ENCODE data around the gene OSTN. TPM values are rescaled to one million over a fixed set of nuclear protein-coding genes. Genes with fewer than 3 reads are reported as not detected.

The OSTN gene
- total and polyA plus RNA-seq, 2 of the 13 experiments (the other 11 are each of a cell fraction or from before 2014, with no cell fraction given): not detected

- FAIRE-seq (no peak), ATAC-seq (no peak), DNase-seq (ENCODE audit: low spot score) (no peak)
- H3K79me2 ChIP-seq (ENCODE audit: insufficient read depth, low read length): no peaks in the 10 kb centered on the region
- no TSS peak for BruUV-seq (replicated peaks)
- H3K36me3 ChIP-seq (replicated peaks in 1 of 2; ENCODE audit: control insufficient read depth in 1 of 2, insufficient read depth in 2 of 2, low read length in 2 of 2): no peaks in the 10 kb centered on the region
- CTCF ChIA-PET (ENCODE audit: low intra/inter-chr PET ratio, low total read pairs): no interaction called here
- H3K9me3 ChIP-seq (ENCODE audit: low read length): no peaks in the 10 kb centered on the region
- no peak overlapping the region for H3K4me2 ChIP-seq (ENCODE audit: low read depth, low read length)
- no peak overlapping the region for H2AFZ ChIP-seq (ENCODE audit: low read length)
- H3K4me3 ChIP-seq (replicated peaks in 1 of 3; ENCODE audit: insufficient read depth in 1 of 3, low read depth in 2 of 3, low read length in 3 of 3): no peak overlapping the region
- in situ Hi-C loops (cut with HindIII; ENCODE audit: extremely low pct_ligation_motif_present, low pct_unique_long_range_greater_than_20kb): no loop called here
- intact Hi-C loops (cut with micrococcal nuclease; ENCODE audit: unreplicated experiment): no loop called here
- no peaks in the 10 kb centered on the region for H3K4me1 ChIP-seq (ENCODE audit: insufficient read depth, low read length)
- no peaks in the 10 kb centered on the region for H4K20me1 ChIP-seq (ENCODE audit: insufficient read depth, low read length)
- H3K9ac ChIP-seq (ENCODE audit: insufficient read depth, low read depth, low read length): no peak overlapping the region
- WGBS (ENCODE audit: low lambda C conversion rate): 4% methylated on average over 5 of the region's 5 CpGs
- no peak overlapping the region for H3K27ac ChIP-seq (ENCODE audit: extremely low read length, insufficient read depth, low read length)
- no peak for TF ChIP-seq ZNF44 (CRISPR knock-in tag; IDR thresholded peaks at IDR 0.05)
- TF ChIP-seq, protein P1, sequence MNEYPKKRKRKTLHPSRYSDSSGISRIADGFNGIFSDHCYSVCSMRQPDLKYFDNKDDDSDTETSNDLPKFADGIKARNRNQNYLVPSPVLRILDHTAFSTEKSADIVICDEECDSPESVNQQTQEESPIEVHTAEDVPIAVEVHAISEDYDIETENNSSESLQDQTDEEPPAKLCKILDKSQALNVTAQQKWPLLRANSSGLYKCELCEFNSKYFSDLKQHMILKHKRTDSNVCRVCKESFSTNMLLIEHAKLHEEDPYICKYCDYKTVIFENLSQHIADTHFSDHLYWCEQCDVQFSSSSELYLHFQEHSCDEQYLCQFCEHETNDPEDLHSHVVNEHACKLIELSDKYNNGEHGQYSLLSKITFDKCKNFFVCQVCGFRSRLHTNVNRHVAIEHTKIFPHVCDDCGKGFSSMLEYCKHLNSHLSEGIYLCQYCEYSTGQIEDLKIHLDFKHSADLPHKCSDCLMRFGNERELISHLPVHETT (CRISPR knock-in tag; conservative IDR thresholded peaks at IDR 0.05): no peak
- TF ChIP-seq ZFP36L2 (CRISPR knock-in tag; IDR thresholded peaks at IDR 0.05): no peak
- TF ChIP-seq TP53 (CRISPR knock-in tag; conservative IDR thresholded peaks at IDR 0.05): no peak
- no peak for TF ChIP-seq ELF1 (CRISPR knock-in tag; IDR thresholded peaks at IDR 0.05)
- TF ChIP-seq KLF15 (CRISPR knock-in tag; IDR thresholded peaks at IDR 0.05; ENCODE audit: borderline replicate concordance): no peak
- TF ChIP-seq, protein P2, sequence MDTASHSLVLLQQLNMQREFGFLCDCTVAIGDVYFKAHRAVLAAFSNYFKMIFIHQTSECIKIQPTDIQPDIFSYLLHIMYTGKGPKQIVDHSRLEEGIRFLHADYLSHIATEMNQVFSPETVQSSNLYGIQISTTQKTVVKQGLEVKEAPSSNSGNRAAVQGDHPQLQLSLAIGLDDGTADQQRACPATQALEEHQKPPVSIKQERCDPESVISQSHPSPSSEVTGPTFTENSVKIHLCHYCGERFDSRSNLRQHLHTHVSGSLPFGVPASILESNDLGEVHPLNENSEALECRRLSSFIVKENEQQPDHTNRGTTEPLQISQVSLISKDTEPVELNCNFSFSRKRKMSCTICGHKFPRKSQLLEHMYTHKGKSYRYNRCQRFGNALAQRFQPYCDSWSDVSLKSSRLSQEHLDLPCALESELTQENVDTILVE (CRISPR knock-in tag; IDR thresholded peaks at IDR 0.05): no peak
- TF ChIP-seq ZC3H4 (CRISPR knock-in tag; IDR thresholded peaks at IDR 0.05; ENCODE audit: borderline replicate concordance): no peak
- TF ChIP-seq KDM1A (CRISPR knock-in tag; IDR thresholded peaks at IDR 0.05): no peak
- TF ChIP-seq GLI4 (CRISPR knock-in tag; IDR thresholded peaks at IDR 0.05; ENCODE audit: borderline replicate concordance): no peak
- no peak for TF ChIP-seq RBFOX2 (IDR thresholded peaks at IDR 0.05; ENCODE audit: low read depth, low read length)
- no peak for TF ChIP-seq ZBTB20 (CRISPR knock-in tag; IDR thresholded peaks at IDR 0.05; ENCODE audit: borderline replicate concordance, low read depth)
- no peak for TF ChIP-seq SNAI1 (CRISPR knock-in tag; IDR thresholded peaks at IDR 0.05; ENCODE audit: borderline replicate concordance)
- TF ChIP-seq ISL2 (CRISPR knock-in tag; IDR thresholded peaks at IDR 0.05): no peak
- TF ChIP-seq EEA1 (CRISPR knock-in tag; IDR thresholded peaks at IDR 0.05; ENCODE audit: borderline replicate concordance): no peak
- TF ChIP-seq ZNF75D (CRISPR knock-in tag; IDR thresholded peaks at IDR 0.05; ENCODE audit: borderline replicate concordance): no peak
- TF ChIP-seq CCDC6 (CRISPR knock-in tag; IDR thresholded peaks at IDR 0.05): no peak
- TF ChIP-seq ZNF724P (CRISPR knock-in tag; IDR thresholded peaks at IDR 0.05; ENCODE audit: borderline replicate concordance): no peak
- no peak for TF ChIP-seq POLR2A (IDR thresholded peaks at IDR 0.05; ENCODE audit: insufficient read depth in 1 of 2, low read depth in 2 of 2, low read length in 2 of 2)
- no peak for TF ChIP-seq ZNF263 (CRISPR knock-in tag; IDR thresholded peaks at IDR 0.05)
- no peaks in the 10 kb centered on the region for H3K27me3 ChIP-seq (ENCODE audit: control insufficient read depth in 1 of 2, insufficient read depth in 2 of 2, low read length in 2 of 2)
- POLR2A ChIA-PET: no interaction called here
These were observed 561 bp upstream of the OSTN start for GRCh38 chr3:191198480-191198879.

Measured in HepG2 (cell line).